GM12874 (cell line): Measurements from ENCODE around the gene BEST1.

Experiments
- CTCF ChIP-seq: IDR thresholded peaks from 2 replicates; pipeline ENCODE4 v1.5.1; 2011; ENCODE audit warnings: low read depth, mild to moderate bottlenecking, control low read depth, low read length, moderate library complexity; ENCODE audit not compliant: insufficient read depth

Gene BEST1

GRCh38 chr11:61963016-61963281, 12.8 kb downstream of the BEST1 start:
- no peak for TF ChIP-seq CTCF

GRCh38 chr11:61963282-61964057, 13.3 kb downstream of the BEST1 start:
- TF ChIP-seq CTCF = no peak

- TF ChIP-seq CTCF = no peak
Measured at GRCh38 chr11:61964058-61964665, 14.0 kb downstream of the BEST1 start.

- TF ChIP-seq CTCF = no peak
Measured at GRCh38 chr11:61966734-61967115, 16.6 kb downstream of the BEST1 start.

GRCh38 chr11:61967116-61967923, 17.2 kb downstream of the BEST1 start, which contains the start of gene FTH1:
TSS of gene FTH1 (minus strand) at chr11:61967634. CDS start at chr11:61967425, 209 bp downstream.
- TF ChIP-seq CTCF = no peak

GRCh38 chr11:61967924-61968757, 18.0 kb downstream of the BEST1 start:
- no peak for TF ChIP-seq CTCF
